GM21717 (cell line): ENCODE results near the gene ATP11B.

Source experiments
- ATAC-seq: cut with Tn5 transposase; IDR thresholded peaks from one replicate; pipeline ENCODE4 v1.9.1; 2021; ENCODE audit warnings: mild to moderate bottlenecking, moderate library complexity; ENCODE audit not compliant: unreplicated experiment

ATP11B gene

DNA sequence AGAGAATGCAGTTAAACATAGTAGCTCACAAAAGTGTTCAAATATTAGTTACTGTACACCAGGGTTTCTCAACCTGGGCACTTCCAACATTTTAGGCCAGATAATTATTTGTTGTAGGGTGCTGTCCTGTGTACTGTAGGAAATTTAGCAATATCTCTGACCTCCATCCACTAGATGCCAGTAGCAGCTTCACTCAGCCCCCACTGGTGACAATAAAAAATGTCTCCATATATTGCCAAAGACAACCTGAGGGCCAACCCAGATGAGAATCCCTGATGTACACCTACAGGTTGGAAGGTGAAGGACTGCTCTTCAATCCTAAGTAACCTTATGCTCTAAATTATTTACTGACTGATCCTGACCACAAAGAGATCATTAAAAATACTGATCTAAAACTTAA lies 154.6 kb downstream of the ATP11B start:
- ATAC-seq = no peak

GRCh38 chr3:182948305-182948704 lies 155.0 kb downstream of the ATP11B start:
- no peak for ATAC-seq

GRCh38 chr3:182949688-182950087 lies 156.4 kb downstream of the ATP11B start:
- no peak for ATAC-seq

- ATAC-seq = no peak
Observed at GRCh38 chr3:182954553-182955235, 161.4 kb downstream of the ATP11B start.

GRCh38 chr3:182957226-182957625 lies 163.9 kb downstream of the ATP11B start:
- no peak for ATAC-seq

DNA sequence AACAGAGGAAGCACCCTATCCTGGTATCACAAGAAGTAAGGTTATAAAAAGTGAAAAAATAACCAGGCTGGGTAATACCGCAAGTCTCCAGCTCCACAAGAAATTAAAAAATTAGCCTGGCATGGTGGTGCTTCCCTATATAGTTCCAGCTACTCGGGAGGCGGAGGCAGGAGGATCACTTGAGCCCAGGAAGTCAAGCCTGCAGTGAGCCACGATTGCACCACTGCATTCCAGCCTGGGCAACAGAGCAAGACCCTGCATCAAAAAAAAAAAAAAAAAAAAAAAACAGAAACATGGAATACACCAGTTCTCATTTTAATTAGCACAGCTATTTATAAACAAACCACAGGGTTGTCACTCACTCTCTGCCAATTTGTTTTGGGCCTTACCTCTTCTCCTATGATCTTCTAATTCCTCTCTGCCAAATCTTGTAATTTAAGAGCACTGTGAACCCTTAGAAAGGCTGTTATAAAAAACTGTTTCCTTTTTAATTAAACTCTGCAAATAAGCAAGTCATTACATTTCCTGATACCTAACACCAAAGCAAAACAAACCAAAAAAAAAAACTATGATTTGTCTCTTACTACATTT lies 164.5 kb downstream of the ATP11B start:
- no peak for ATAC-seq

DNA sequence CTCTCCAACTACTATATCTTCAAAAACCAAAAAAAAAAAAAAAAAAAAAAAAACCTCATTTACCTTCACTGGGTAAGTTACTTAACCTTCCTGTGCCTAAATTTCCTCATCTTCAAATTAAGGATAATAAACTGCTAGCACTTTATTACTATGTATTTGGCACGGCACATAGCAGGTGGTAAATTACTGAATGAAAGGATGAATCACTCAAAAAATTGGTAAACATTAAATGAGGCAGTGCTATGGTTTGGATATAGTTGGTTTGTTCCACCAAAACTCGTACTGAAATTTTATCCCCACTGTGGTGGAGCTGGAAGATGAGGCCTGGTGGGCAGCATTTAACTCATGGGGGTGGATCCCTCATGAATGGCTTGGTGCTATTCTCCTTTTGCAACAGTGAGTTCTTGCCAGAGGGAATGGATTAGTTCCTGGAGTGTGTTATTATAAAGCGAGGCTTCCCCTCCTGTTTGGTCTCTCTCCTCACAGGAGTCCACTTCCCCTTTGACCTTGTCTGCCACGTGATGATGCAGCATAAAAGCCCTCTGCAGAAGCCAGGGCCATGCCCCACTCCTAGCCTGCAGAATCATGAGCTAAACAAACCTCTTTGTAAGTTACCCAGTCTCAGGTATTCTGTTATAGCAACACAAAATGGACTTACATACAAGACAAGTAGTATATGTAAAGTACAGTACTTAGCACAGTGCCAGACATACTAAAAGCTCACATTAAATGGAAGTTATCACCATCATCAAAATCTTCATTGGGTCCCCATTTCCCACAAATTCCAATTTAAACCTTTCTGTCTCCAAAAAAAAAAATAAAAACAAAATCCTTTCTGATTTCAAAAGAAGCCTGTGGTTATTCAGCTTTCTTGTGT lies 166.4 kb downstream of the ATP11B start:
- no peak for ATAC-seq

GRCh38 chr3:182962166-182962565 lies 168.9 kb downstream of the ATP11B start:
- ATAC-seq = no peak

- no peak for ATAC-seq
Observed at GRCh38 chr3:182964179-182964578, 170.9 kb downstream of the ATP11B start.

DNA sequence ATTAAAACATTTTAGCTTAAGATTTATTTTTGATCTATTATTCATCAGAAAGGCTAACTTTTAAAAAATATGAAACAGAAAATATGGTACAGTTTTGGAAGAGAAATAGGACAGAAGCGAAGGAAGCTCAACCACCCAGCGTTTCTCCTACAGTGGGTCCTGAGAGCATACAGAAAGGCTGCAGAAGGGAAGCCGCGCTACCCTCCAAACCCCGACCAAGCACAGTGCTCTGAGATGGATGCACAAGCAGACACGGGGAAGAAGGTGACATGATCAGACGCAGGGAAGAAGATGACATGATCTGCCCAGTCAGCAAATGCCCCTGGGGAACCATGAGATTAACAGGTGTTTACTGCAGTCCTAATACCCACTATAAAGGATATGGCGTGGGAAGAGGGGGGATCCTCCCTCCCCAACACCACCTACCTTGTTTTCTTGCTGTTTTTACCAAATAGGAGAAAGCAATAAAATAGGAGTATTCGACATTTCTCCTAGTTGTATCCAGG lies 172.6 kb downstream of the ATP11B start:
- no peak for ATAC-seq

DNA sequence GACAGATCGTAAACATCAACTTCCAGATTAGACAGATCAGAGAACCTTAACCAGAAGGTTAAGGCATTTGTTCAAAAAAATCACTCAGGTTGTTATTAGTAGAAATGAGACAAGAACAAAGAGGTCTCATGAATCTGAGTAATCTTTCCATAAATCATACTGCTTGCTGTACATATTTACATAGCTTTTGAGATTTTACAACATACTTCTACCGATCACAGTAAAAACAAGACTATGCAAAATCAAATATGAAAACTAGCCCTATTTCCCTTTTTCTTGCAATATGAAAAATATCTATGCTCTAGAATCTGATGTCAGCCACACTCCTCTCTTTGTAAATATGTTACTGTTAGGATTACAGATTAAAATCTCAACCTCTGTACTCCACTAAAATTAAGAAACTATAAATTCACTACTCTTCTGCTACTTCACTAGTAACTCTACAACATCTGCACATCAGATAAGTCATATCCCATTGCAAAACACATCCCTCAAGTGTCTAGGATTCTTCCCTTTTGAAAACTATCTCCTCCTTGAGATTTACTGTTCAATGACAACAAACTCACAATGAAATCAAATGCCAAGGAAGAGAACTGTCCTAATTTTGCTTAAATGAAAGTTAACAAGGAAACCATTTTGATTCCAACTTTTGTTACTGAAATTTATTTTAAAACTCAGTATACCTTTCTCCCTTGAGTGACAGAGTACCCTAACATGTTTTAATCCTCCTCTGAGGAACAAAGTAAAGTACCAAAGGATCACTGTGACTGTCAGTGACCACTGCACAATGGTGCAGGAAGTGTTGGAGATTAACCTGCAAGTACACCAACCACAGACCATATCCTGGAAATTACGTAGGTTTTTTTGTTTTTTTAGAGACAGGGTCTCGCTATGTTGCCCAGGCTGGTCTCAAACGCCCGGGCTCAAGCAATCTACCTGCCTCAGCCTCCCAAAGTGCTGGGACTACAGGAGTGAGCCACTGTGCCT lies 174.2 kb downstream of the ATP11B start:
- peak; percentile 51 for ATAC-seq

DNA sequence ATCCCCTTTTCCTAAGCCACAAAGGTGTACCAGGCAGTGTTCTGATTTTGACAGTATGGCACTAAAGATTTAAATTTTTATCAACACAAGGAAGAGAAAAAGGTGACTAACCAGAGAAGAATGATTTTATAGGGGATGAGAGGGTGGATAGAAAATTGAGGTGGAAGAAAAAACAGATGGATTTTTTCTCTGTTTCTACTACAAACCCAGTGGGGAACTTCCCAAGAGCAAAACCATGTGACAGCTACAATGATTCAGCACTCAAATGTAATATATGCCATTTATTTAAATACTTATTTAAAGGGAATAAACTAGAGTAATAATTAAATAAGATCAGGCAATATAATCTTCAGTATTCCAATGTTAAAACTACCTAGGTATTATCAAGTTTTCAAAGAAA lies 176.0 kb downstream of the ATP11B start:
- ATAC-seq = no peak

- ATAC-seq = no peak
Observed at GRCh38 chr3:182969853-182970252, 176.5 kb downstream of the ATP11B start.

DNA sequence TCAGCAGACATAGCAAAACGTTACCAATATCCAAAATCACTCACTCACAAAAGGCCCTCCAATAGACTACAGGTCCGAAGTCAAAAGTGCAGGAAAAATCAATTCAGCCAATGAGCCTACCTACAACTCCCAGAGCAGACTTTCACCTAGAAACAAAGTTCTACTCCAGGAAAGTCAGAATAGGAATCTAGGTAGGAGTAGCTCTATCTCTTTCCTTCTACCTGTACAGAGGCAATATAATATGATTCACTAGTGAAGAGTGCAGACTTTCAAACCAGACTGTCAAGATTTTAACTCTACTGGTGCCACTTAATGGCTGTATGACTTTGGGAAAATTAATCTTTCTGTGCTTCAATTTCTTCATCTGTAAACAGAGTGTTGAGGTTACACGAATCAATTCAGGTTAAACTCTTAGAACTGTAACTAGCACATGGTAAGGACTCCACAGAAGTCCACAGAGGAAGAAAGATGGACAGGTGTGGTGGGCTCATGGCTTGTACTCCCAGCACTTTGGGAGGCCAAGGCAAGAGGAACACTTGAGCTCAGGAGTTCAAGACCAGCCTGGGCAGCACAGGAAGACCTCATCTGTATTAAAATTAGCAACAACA lies 177.6 kb downstream of the ATP11B start:
- no peak for ATAC-seq
